IPS-20b (cell line): ENCODE data around the gene RHBDD1.
"Not testable (repeated sequence)": the region's sequence is repeated elsewhere in the genome, so short reads cannot be mapped to it uniquely, and the experiment has no call there.

Experiments
- H3K27ac ChIP-seq: one replicate; pipeline ENCODE4 v1.5.1; 2013; ENCODE audit warnings: low read length
- H3K27me3 ChIP-seq: 2 replicates; pipeline ENCODE4 v1.6.1; 2013; ENCODE audit warnings: mild to moderate bottlenecking, low read length, inconsistent platforms; ENCODE audit not compliant: insufficient read depth
- H3K36me3 ChIP-seq: 2 replicates; pipeline ENCODE4 v1.6.1; 2013; ENCODE audit warnings: low read depth, mild to moderate bottlenecking, inconsistent platforms, low read length, moderate library complexity; ENCODE audit not compliant: insufficient read depth
- H3K4me1 ChIP-seq: 2 replicates; pipeline ENCODE4 v1.6.1; 2013; ENCODE audit warnings: mild to moderate bottlenecking, control low read depth, inconsistent platforms, low read length, moderate library complexity; ENCODE audit not compliant: insufficient read depth
- H3K4me3 ChIP-seq: 2 replicates; pipeline ENCODE4 v1.5.1; 2013; ENCODE audit warnings: mild to moderate bottlenecking, low read length, inconsistent platforms
- H3K9ac ChIP-seq: 2 replicates; pipeline ENCODE4 v1.6.1; 2013; ENCODE audit warnings: low read depth, mild to moderate bottlenecking, inconsistent platforms, low read length, moderate library complexity
- H3K9me3 ChIP-seq: 2 replicates; pipeline ENCODE4 v1.6.1; 2013; ENCODE audit warnings: mild to moderate bottlenecking, low read depth, low read length, inconsistent platforms; ENCODE audit not compliant: insufficient read depth

Gene RHBDD1

GRCh38 chr2:226800941-226801784 is 34.7 kb upstream of the RHBDD1 start:
- Histone ChIP-seq H3K36me3 (peaks cover 18% of the 10 kb centered on the region), H3K9ac (peak overlapping the region; percentile 78; the same call in 1 of the 2 replicates)

GRCh38 chr2:226802573-226802972 is 33.3 kb upstream of the RHBDD1 start:
- Histone ChIP-seq H3K27me3 (peaks cover 5% of the 10 kb centered on the region; the same call in 1 of the 2 replicates), H3K9ac (no peak overlapping the region), H3K4me1 (peaks cover 18% of the 10 kb centered on the region), H3K4me3 (no peak overlapping the region), H3K9me3 (no peaks in the 10 kb centered on the region), H3K27ac (no peak overlapping the region), H3K36me3 (peaks cover 4% of the 10 kb centered on the region)

More at GRCh38 chr2:226800941-226801784, 34.7 kb upstream of the RHBDD1 start:
- Histone ChIP-seq H3K27ac (no peak overlapping the region), H3K9me3 (no peaks in the 10 kb centered on the region), H3K4me3 (peak overlapping the region; percentile 98), H3K4me1 (peaks cover 18% of the 10 kb centered on the region), H3K27me3 (peaks cover 5% of the 10 kb centered on the region; the same call in 1 of the 2 replicates)

GRCh38 chr2:226803410-226803809 is 32.4 kb upstream of the RHBDD1 start:
- Histone ChIP-seq H3K4me3 (no peak overlapping the region), H3K9me3 (no peaks in the 10 kb centered on the region), H3K9ac (no peak overlapping the region), H3K4me1 (peaks cover 18% of the 10 kb centered on the region), H3K27ac (no peak overlapping the region), H3K36me3 (no peaks in the 10 kb centered on the region), H3K27me3 (no peaks in the 10 kb centered on the region; the same call in 1 of the 2 replicates)

GRCh38 chr2:226813148-226813701 is 22.6 kb upstream of the RHBDD1 start:
- Histone ChIP-seq H3K4me3 (no peak overlapping the region), H3K27ac (no peak overlapping the region), H3K9me3 (no peaks in the 10 kb centered on the region), H3K4me1 (peaks cover 10% of the 10 kb centered on the region; the same call in 1 of the 2 replicates), H3K27me3 (no peaks in the 10 kb centered on the region), H3K9ac (no peak overlapping the region), H3K36me3 (no peaks in the 10 kb centered on the region)

GRCh38 chr2:226818930-226819329 is 16.9 kb upstream of the RHBDD1 start:
- H3K9ac ChIP-seq, result no peak overlapping the region
- no peaks in the 10 kb centered on the region for H3K27me3 ChIP-seq
- H3K4me1 ChIP-seq, result no peaks in the 10 kb centered on the region; the same call in 1 of the 2 replicates
- H3K9me3 ChIP-seq, result no peaks in the 10 kb centered on the region
- H3K36me3 ChIP-seq, result no peaks in the 10 kb centered on the region
- no peak overlapping the region for H3K27ac ChIP-seq
- no peak overlapping the region for H3K4me3 ChIP-seq

GRCh38 chr2:226825056-226825455 is 10.8 kb upstream of the RHBDD1 start:
- no peak overlapping the region for H3K9ac ChIP-seq
- no peak overlapping the region for H3K27ac ChIP-seq
- no peaks in the 10 kb centered on the region for H3K27me3 ChIP-seq
- H3K36me3 ChIP-seq, result no peaks in the 10 kb centered on the region
- H3K4me3 ChIP-seq, result no peak overlapping the region
- H3K9me3 ChIP-seq, result no peaks in the 10 kb centered on the region
- no peaks in the 10 kb centered on the region for H3K4me1 ChIP-seq

GRCh38 chr2:226828191-226828590 is 7.7 kb upstream of the RHBDD1 start:
- Histone ChIP-seq H3K36me3 (no peaks in the 10 kb centered on the region), H3K4me3 (no peak overlapping the region), H3K27me3 (no peaks in the 10 kb centered on the region), H3K4me1 (no peaks in the 10 kb centered on the region), H3K9ac (no peak overlapping the region), H3K27ac (no peak overlapping the region), H3K9me3 (no peaks in the 10 kb centered on the region)

GRCh38 chr2:226829721-226830631 is 5.9 kb upstream of the RHBDD1 start:
- Histone ChIP-seq H3K4me1 (no peaks in the 10 kb centered on the region), H3K4me3 (no peak overlapping the region), H3K9ac (no peak overlapping the region), H3K27me3 (peaks cover 4% of the 10 kb centered on the region; the same call in 1 of the 2 replicates), H3K36me3 (no peaks in the 10 kb centered on the region), H3K27ac (no peak overlapping the region), H3K9me3 (no peaks in the 10 kb centered on the region)

- H3K4me1 ChIP-seq, result no peaks in the 10 kb centered on the region
- H3K36me3 ChIP-seq, result no peaks in the 10 kb centered on the region
- no peaks in the 10 kb centered on the region for H3K9me3 ChIP-seq
- peaks cover 4% of the 10 kb centered on the region; the same call in 1 of the 2 replicates for H3K27me3 ChIP-seq
- H3K27ac ChIP-seq, result no peak overlapping the region
- H3K9ac ChIP-seq, result no peak overlapping the region
- H3K4me3 ChIP-seq, result no peak overlapping the region
Measured at GRCh38 chr2:226831266-226831665, 4.6 kb upstream of the RHBDD1 start.

GRCh38 chr2:226832061-226832460 is 3.8 kb upstream of the RHBDD1 start:
- no peaks in the 10 kb centered on the region for H3K9me3 ChIP-seq
- H3K4me3 ChIP-seq, result no peak overlapping the region
- H3K36me3 ChIP-seq, result no peaks in the 10 kb centered on the region
- H3K27me3 ChIP-seq, result peaks cover 4% of the 10 kb centered on the region; the same call in 1 of the 2 replicates
- H3K4me1 ChIP-seq, result no peaks in the 10 kb centered on the region; the same call in 1 of the 2 replicates
- H3K9ac ChIP-seq, result no peak overlapping the region
- H3K27ac ChIP-seq, result no peak overlapping the region

- peak overlapping the region; percentile 66; the same call in 1 of the 2 replicates for H3K9ac ChIP-seq
- H3K4me1 ChIP-seq, H3K9me3 ChIP-seq, H3K36me3 ChIP-seq, H3K27me3 ChIP-seq, H3K27ac ChIP-seq: not testable (repeated sequence)
- H3K4me3 ChIP-seq, result peak overlapping the region; percentile 79; the same call in 1 of the 2 replicates
Measured at GRCh38 chr2:226834880-226835279, 974 bp upstream of the RHBDD1 start.
